ENCODE results near the gene BNIP3.

DNA sequence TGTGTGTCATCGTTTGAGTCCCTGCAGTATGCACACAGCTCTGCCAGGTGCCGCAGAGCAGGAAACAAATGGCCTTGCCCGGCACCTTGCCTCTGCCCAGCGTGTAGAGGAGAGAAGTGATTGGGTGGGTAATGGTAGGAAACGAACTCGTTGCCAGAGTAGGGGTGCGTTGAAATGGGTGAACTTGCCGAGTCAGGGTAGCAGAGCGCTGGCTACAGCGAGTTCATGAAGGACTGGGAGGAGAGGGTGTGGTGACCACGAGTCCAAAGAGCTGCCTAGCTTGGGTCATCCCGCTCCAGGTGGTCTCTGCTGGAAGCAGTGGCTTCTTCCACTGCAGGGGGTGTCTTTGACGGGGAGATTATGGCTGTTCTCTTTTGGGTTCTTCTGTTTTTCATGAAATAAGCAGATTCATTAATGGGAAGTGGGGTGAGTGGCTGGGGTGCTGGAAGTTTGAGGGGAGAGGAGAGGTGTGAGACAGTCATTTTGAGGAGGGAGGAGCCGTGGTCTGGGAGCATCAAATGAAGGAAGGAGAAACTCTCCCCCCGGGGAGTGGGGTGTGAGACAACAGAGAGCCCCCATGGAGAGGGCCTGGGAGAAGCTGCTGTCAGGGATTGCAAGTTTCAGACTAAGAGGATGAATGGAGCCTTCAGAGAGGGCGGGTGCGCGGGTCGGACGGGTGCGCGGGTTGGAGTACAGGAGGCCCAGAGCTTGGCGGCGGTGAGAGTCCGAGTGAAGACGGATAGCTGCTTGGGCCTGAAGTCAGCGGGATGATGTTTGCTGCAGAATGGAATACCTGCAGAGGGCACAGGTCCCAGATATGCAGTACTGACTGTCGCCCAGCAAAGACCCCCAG is 54.8 kb downstream of the BNIP3 start:
- TF ChIP-seq ZNF292 (CRISPR knock-in tag; IDR thresholded peaks at IDR 0.05; ENCODE audit: borderline replicate concordance, low read depth) (no peak), ZFAT (CRISPR knock-in tag; conservative IDR thresholded peaks at IDR 0.05) (no peak), ZMYM4 (CRISPR knock-in tag; IDR thresholded peaks at IDR 0.05) (no peak), ZNF510 (CRISPR knock-in tag; IDR thresholded peaks at IDR 0.05; ENCODE audit: low read depth) (no peak), ATF7 (IDR thresholded peaks at IDR 0.05) (no peak), ATF7 (CRISPR knock-in tag; IDR thresholded peaks at IDR 0.05) (no peak), GATA4 (IDR thresholded peaks at IDR 0.05; ENCODE audit: borderline replicate concordance, low read depth) (no peak), ZNF3 (CRISPR knock-in tag; IDR thresholded peaks at IDR 0.05) (no peak)
- TF ChIP-seq, protein P1, sequence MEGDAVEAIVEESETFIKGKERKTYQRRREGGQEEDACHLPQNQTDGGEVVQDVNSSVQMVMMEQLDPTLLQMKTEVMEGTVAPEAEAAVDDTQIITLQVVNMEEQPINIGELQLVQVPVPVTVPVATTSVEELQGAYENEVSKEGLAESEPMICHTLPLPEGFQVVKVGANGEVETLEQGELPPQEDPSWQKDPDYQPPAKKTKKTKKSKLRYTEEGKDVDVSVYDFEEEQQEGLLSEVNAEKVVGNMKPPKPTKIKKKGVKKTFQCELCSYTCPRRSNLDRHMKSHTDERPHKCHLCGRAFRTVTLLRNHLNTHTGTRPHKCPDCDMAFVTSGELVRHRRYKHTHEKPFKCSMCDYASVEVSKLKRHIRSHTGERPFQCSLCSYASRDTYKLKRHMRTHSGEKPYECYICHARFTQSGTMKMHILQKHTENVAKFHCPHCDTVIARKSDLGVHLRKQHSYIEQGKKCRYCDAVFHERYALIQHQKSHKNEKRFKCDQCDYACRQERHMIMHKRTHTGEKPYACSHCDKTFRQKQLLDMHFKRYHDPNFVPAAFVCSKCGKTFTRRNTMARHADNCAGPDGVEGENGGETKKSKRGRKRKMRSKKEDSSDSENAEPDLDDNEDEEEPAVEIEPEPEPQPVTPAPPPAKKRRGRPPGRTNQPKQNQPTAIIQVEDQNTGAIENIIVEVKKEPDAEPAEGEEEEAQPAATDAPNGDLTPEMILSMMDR (CRISPR knock-in tag; IDR thresholded peaks at IDR 0.05): no peak
- TF ChIP-seq, protein P2, sequence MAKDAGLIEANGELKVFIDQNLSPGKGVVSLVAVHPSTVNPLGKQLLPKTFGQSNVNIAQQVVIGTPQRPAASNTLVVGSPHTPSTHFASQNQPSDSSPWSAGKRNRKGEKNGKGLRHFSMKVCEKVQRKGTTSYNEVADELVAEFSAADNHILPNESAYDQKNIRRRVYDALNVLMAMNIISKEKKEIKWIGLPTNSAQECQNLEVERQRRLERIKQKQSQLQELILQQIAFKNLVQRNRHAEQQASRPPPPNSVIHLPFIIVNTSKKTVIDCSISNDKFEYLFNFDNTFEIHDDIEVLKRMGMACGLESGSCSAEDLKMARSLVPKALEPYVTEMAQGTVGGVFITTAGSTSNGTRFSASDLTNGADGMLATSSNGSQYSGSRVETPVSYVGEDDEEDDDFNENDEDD (CRISPR knock-in tag; IDR thresholded peaks at IDR 0.05; ENCODE audit: borderline replicate concordance): no peak
- TF ChIP-seq, protein P3, sequence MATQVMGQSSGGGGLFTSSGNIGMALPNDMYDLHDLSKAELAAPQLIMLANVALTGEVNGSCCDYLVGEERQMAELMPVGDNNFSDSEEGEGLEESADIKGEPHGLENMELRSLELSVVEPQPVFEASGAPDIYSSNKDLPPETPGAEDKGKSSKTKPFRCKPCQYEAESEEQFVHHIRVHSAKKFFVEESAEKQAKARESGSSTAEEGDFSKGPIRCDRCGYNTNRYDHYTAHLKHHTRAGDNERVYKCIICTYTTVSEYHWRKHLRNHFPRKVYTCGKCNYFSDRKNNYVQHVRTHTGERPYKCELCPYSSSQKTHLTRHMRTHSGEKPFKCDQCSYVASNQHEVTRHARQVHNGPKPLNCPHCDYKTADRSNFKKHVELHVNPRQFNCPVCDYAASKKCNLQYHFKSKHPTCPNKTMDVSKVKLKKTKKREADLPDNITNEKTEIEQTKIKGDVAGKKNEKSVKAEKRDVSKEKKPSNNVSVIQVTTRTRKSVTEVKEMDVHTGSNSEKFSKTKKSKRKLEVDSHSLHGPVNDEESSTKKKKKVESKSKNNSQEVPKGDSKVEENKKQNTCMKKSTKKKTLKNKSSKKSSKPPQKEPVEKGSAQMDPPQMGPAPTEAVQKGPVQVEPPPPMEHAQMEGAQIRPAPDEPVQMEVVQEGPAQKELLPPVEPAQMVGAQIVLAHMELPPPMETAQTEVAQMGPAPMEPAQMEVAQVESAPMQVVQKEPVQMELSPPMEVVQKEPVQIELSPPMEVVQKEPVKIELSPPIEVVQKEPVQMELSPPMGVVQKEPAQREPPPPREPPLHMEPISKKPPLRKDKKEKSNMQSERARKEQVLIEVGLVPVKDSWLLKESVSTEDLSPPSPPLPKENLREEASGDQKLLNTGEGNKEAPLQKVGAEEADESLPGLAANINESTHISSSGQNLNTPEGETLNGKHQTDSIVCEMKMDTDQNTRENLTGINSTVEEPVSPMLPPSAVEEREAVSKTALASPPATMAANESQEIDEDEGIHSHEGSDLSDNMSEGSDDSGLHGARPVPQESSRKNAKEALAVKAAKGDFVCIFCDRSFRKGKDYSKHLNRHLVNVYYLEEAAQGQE (IDR thresholded peaks at IDR 0.05; ENCODE audit: borderline replicate concordance in 1 of 2, low read depth in 1 of 2, low read length in 2 of 2): no peak
- TF ChIP-seq, protein P4, sequence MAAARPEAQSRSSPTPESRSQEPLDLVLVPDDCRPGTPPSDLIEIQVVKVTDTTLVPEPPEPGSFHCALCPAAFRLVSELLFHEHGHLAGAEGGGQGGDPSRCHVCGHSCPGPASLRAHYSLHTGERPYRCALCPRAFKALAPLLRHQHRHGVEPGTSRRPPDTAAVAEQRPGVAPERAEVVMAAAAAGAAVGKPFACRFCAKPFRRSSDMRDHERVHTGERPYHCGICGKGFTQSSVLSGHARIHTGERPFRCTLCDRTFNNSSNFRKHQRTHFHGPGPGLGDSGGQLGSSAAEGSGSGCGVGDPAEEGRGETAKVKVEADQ (CRISPR knock-in tag; IDR thresholded peaks at IDR 0.05; ENCODE audit: borderline replicate concordance): no peak

Data from HepG2 (cell line).